ENCODE data around the gene GADD45G. TPM values are rescaled to one million over a fixed set of nuclear protein-coding genes. Genes with fewer than 3 reads are reported as not detected.

GADD45G gene
- total RNA-seq, 1 donor from 2014 or later = not detected

DNA sequence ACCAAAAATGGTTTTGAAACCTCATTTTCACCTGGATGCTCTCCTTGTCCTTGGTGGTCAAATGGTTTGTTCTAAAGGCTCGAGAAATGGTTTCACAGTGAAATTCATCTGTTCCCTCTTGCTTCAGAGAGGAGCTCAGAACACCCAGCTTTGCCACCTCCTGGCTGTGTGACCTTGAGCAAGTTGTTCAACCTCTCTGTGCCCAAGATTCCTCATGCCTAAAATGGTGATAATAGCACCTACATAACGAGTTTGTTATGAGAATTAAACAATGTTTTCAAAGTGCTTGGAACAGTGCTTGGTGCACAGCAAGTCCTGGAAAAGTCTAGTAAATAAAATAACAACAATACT, 6.5 kb upstream of the GADD45G start:
- TF ChIP-seq, protein P1, sequence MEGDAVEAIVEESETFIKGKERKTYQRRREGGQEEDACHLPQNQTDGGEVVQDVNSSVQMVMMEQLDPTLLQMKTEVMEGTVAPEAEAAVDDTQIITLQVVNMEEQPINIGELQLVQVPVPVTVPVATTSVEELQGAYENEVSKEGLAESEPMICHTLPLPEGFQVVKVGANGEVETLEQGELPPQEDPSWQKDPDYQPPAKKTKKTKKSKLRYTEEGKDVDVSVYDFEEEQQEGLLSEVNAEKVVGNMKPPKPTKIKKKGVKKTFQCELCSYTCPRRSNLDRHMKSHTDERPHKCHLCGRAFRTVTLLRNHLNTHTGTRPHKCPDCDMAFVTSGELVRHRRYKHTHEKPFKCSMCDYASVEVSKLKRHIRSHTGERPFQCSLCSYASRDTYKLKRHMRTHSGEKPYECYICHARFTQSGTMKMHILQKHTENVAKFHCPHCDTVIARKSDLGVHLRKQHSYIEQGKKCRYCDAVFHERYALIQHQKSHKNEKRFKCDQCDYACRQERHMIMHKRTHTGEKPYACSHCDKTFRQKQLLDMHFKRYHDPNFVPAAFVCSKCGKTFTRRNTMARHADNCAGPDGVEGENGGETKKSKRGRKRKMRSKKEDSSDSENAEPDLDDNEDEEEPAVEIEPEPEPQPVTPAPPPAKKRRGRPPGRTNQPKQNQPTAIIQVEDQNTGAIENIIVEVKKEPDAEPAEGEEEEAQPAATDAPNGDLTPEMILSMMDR (conservative IDR thresholded peaks at IDR 0.05; ENCODE audit: low read depth, low read length) = no peak
- no peak overlapping the region for H3K4me3 ChIP-seq (ENCODE audit: low read depth, low read length)
- DNase-seq (ENCODE audit: low read depth) = no peak

DNA sequence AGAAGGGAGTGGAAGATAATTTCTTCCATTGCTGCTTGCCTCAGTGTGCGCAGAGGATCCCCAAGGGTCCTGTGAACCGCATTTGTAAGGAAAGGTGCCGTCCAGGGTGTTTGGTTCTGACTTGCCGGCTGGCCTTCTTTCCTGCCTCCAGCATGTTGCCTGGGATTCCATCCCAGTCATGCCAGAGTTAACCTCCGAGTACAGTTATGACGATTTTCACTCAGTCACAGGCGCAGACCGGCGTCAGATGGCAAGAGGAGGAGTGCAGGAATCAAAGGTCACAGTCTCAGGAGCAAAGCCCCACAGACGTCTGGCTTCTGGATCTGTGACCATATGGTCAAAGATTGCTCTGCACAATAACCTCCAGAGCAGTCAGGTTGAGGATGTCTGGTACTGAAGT, 5.9 kb upstream of the GADD45G start:
- TF ChIP-seq, protein P1 (conservative IDR thresholded peaks at IDR 0.05; ENCODE audit: low read depth, low read length) = no peak
- no peak for DNase-seq (ENCODE audit: low read depth)
- H3K4me3 ChIP-seq (ENCODE audit: low read depth, low read length) = no peak overlapping the region

DNA sequence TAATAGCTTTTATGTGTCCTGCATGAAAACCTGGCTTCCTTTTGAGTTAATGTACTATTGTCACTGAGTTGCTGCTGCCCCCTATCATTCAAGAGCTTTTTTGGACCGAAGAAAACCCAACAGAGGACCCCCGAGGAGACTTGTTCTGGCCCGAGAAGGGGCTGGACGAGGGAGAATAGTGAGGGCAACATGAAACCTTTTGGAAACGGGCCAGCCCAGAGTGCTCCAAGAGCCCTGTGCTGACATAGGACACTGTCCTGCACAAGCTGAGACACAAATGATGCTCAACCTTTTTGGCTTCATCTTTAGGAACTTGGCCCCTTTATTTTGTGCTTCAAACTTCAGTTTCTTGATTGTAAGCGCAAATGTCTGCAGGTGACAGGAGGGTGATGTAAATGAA, 4.0 kb upstream of the GADD45G start:
- TF ChIP-seq, protein P1 (conservative IDR thresholded peaks at IDR 0.05; ENCODE audit: low read depth, low read length) = no peak
- DNase-seq (ENCODE audit: low read depth) = no peak
- H3K4me3 ChIP-seq (ENCODE audit: low read depth, low read length) = no peak overlapping the region

DNA sequence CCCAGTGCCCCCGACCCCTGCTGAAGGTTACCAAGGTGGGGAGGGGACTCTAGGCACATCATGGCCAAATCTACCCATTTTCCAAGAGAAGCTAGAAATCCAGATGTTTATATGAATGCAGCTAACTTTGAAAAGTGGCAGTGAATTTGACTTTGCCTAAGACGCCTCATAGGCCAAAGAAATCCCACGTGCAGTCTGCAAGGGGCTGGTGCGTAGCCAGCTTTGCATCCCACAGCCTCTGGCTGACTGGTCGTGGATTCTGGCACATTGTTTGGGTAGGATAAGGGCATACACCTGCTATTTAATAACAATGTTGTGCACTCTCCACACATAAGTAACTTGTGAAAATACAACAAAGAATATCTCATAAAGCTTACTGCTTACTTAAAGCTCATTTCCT, 3.5 kb upstream of the GADD45G start:
- no peak for DNase-seq (ENCODE audit: low read depth)
- TF ChIP-seq, protein P1 (conservative IDR thresholded peaks at IDR 0.05; ENCODE audit: low read depth, low read length) = no peak
- H3K4me3 ChIP-seq (ENCODE audit: low read depth, low read length) = no peak overlapping the region

DNA sequence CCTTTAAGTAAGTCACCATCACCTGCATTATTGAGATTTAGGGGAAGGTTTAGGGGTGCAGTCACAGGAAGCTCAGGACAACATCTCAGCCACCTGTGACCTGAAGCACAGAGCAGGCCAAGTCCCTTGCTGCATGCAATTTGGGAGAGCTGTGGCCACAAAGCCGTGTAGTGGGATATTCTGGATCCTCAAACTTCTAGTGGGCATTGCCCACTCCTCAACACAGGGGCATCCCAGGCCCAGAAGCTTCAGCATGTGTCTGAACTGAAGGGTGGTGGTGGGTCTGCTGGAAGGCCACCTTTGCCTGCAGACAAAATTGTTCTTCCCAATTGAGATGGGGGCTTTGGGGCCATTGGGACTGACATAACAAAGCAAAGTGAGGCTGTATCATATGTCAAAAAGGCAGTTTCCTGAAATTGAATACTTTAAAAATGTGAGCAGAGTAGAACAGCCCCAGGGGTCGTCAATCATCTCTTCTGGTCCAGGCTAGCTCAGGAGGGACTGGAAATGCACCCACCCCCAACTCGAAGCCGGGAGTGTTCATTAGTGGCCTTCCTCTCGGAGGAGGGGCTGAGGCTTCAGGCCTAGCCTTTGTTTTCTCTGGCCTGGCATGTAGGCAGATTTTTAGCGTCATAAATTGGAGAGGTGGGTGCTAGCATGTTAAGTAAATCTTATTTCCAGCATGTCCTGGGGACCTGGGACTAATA, 2.8 kb upstream of the GADD45G start:
- TF ChIP-seq, protein P1 (conservative IDR thresholded peaks at IDR 0.05; ENCODE audit: low read depth, low read length) = no peak
- no peak overlapping the region for H3K4me3 ChIP-seq (ENCODE audit: low read depth, low read length)
- no peak for DNase-seq (ENCODE audit: low read depth)

DNA sequence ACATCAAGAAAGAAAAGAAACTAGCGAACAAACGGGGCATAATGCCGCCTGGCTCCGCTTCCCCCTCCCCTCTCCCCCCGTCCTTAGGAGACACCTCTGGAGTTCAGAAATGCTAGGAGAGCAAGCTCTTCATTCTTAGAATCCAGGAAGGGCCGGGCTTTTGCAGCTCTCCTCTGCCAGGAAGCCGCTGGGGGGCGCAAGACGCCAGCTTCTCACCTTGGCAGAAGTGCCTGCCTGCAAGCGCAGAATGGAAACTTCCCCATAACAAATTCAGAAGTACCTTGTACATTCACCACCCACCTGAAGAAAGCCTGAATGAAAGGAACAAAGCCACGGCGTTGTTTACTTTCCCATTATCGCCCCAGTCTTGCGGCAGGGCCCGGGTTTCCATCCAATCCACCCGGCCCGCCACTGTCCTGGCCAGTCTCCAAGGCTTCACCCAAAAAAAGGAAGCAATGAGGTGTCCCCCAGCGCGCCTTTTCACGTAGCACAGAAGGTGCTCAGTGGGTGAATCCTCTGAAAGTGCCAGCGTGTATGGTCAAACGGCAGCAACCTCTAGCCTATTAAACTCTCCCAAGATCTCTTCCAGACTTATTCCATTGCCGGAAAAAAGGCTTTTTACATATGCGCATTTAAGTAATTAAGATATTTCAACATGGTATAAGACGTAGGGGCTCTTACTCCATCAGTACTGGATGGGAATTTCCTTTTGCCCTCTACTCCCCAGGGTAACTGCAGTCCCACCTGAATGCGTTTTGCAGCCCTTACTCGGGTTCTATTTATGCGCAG, 1.6 kb upstream of the GADD45G start:
- peak overlapping the region; percentile 71 for H3K4me3 ChIP-seq (ENCODE audit: low read depth, low read length)
- DNase-seq (ENCODE audit: low read depth) = no peak
- TF ChIP-seq, protein P1 (conservative IDR thresholded peaks at IDR 0.05; ENCODE audit: low read depth, low read length) = peak; percentile 97
